Ascending aorta (tissue), 2 donors: Measurements from ENCODE around the gene CELSR1. TPM values are rescaled to one million over a fixed set of nuclear protein-coding genes. Genes with fewer than 3 reads are reported as not detected.

Experiments
- DNase-seq, 2 donors: peaks; one replicate each; pipeline ENCODE4 v3.0.0-alpha.2; 2019; ENCODE audit warnings: low spot score in 2 of 2
- H3K27ac ChIP-seq, 2 donors: fragments of 200-600 bp; sonication (generic); one replicate each; pipeline ENCODE4 v1.5.1; 2016 to 2017; ENCODE audit warnings: mild to moderate bottlenecking in 1 of 2
- H3K27me3 ChIP-seq: fragments of 200-600 bp; sonication (generic); one replicate; pipeline ENCODE4 v1.5.1; 2017
- H3K36me3 ChIP-seq, 2 donors: fragments of 200-600 bp; sonication (generic); one replicate each; pipeline ENCODE4 v1.5.1; 2016
- H3K4me1 ChIP-seq, 2 donors: fragments of 200-600 bp; sonication (generic); one replicate each; pipeline ENCODE4 v1.5.1; 2016 to 2017; ENCODE audit warnings: mild to moderate bottlenecking in 1 of 2
- H3K4me3 ChIP-seq, 2 donors: fragments of 200-600 bp; sonication (generic); one replicate each; pipeline ENCODE4 v1.5.1; 2016 to 2017; ENCODE audit warnings: mild to moderate bottlenecking in 1 of 2
- H3K9me3 ChIP-seq, 2 donors: fragments of 200-600 bp; sonication (generic); one replicate each; pipeline ENCODE4 v1.5.1; 2016
- intact Hi-C: fragments of 100-400 bp; cut with DNase I; formaldehyde crosslinking; loops from one replicate; pipeline ENCODE4 v1.15.1; 2023
- total RNA-seq: library from RNA; depleted of rRNA; stranded (reverse); fragments of >200 nt; gene quantifications from one replicate; pipeline ENCODE4 v1.1.0, GENCODE V29; 2016
- TF ChIP-seq, protein P1 (sequence below), 3 experiments: fragments of 200-600 bp in 2 of 3; fragments of 450-650 bp in 1 of 3; sonication (generic) in 2 of 3; IDR thresholded peaks; one replicate each; pipeline ENCODE4 v1.5.1; 2016 to 2019; ENCODE audit warnings: antibody characterized with exemption in 3 of 3, mild to moderate bottlenecking in 1 of 3, moderate library complexity in 1 of 3

Gene CELSR1
- total RNA-seq, 1 donor from 2014 or later, result 10.5 TPM

DNA sequence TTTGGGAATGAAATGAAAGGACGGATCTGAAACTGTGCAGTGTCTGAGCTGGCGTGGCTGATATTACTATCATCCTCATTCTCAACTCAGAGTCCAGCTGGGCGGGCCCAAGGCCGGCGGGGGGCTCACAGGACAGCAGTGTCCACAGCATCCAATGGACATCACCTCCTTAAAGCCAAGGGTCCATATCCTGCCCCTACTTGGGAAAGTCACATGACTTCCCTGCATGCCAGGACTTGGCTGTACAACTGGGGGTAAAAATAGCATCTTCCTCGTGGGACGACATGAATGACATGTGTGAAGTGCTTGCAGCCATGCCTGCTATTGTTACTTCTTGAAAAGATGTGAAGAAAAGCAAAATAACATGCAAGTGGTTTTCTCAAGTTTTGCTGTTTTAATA lies 119.7 kb downstream of the CELSR1 start:
- H3K4me1 ChIP-seq, result no peaks in the 10 kb centered on the region
- intact Hi-C loops, result no loop called here

DNA sequence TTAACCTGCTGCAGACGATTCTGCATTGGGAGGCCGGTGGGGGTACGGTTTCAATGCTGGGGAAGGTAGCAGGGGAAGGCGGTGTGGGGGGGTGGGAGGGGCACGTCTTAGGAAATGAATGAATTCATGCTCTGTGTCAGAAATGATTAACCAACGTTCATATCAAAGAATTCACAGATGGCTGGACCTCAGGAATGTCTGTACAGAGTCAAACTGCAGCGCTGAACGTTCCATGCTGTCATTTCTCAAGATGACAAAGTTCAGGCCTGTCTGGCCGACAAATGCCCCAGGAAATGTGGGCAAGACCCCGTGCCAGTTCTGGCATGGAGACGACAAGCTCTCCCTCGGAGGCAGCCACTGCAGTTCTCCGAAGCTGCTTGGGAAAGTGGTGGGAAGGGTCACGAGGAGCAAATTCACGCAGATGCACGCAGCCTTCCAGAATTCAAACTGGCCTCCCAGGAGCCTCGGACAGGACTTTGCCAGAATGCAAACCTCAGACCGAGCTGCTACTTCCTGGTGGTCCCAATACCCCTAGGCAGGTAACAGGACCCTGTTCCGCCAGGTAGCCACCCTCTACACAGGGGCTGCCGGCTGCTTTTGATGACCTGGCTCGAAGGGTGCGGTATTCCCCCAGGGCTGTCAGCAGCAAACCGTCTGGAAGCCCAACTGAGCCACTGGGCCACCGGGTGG lies 120.4 kb downstream of the CELSR1 start:
- Histone ChIP-seq H3K4me3 (no peak overlapping the region), H3K27ac (no peak overlapping the region), H3K4me1 (no peaks in the 10 kb centered on the region), H3K9me3 (no peaks in the 10 kb centered on the region), H3K27me3 (no peaks in the 10 kb centered on the region), H3K36me3 (no peaks in the 10 kb centered on the region)
- intact Hi-C loops, result no loop called here
- TF ChIP-seq, protein P1, sequence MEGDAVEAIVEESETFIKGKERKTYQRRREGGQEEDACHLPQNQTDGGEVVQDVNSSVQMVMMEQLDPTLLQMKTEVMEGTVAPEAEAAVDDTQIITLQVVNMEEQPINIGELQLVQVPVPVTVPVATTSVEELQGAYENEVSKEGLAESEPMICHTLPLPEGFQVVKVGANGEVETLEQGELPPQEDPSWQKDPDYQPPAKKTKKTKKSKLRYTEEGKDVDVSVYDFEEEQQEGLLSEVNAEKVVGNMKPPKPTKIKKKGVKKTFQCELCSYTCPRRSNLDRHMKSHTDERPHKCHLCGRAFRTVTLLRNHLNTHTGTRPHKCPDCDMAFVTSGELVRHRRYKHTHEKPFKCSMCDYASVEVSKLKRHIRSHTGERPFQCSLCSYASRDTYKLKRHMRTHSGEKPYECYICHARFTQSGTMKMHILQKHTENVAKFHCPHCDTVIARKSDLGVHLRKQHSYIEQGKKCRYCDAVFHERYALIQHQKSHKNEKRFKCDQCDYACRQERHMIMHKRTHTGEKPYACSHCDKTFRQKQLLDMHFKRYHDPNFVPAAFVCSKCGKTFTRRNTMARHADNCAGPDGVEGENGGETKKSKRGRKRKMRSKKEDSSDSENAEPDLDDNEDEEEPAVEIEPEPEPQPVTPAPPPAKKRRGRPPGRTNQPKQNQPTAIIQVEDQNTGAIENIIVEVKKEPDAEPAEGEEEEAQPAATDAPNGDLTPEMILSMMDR (IDR thresholded peaks at IDR 0.05), result no peak
- no peak for DNase-seq

More for the DNA sequence above, 119.7 kb downstream of the CELSR1 start:
- Histone ChIP-seq H3K9me3 (no peaks in the 10 kb centered on the region), H3K4me3 (no peak overlapping the region), H3K27me3 (no peaks in the 10 kb centered on the region), H3K36me3 (no peaks in the 10 kb centered on the region), H3K27ac (no peak overlapping the region)
- TF ChIP-seq, protein P1 (IDR thresholded peaks at IDR 0.05), result no peak
- DNase-seq, result no peak

DNA sequence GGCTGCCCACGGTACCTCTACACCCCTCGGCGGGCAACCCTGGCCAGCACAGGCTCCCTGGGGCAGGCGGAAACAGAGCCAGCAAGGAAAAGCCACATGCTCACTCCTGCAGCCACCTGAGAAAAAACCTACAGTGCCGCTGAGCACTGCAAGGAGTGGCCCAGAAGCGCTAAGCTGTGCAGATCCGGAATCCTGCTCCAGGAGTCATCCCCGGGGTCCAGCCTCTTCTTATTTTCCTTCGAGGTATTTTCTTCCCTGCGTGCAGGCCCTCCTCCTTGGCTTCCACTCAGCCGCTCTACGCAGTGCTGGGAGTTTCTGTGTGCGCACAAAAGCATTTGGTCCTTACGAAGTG lies 120.9 kb downstream of the CELSR1 start:
- intact Hi-C loops, result no loop called here
- Histone ChIP-seq H3K4me1 (no peaks in the 10 kb centered on the region), H3K9me3 (no peaks in the 10 kb centered on the region), H3K4me3 (no peak overlapping the region), H3K36me3 (no peaks in the 10 kb centered on the region), H3K27me3 (no peaks in the 10 kb centered on the region), H3K27ac (no peak overlapping the region)
- DNase-seq, result no peak
- TF ChIP-seq, protein P1 (IDR thresholded peaks at IDR 0.05), result no peak

DNA sequence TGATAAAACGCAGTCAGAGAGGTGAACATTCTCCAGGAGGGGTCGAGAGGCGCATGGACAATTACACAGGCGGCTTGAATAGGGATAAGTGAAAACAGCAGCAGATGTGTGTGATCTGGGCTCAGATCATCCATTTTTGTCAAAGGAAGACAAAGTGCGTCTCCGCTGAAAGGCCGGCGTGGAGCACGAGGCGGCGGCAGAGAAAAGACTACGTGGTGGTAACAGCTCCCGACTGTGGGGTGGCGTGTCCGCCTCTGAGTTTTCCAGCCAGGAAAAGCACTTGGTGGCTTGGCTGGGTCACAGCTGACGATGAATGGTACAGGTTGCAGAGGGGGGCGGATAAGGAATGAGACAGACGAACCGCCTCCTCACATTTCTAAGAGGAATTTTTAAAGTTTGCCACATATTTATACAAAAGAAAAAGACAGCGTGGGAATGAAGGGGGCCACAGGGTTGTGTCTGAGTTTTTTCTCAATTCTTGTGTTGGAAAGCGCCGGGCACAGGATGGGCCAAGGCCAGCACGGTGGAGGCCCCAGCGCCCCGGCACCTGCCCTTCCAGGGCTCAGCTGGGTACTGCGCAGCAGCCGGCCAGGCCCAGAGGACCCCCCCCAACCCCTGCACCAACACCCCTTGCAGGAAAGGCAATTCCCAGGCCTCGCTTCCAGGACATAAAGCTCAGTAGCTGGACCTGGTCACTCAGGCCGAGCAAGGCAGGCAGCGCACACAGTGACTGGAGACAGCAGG lies 121.5 kb downstream of the CELSR1 start:
- no peaks in the 10 kb centered on the region for H3K27me3 ChIP-seq
- TF ChIP-seq, protein P1 (IDR thresholded peaks at IDR 0.05), result no peak
- no peak overlapping the region for H3K4me3 ChIP-seq
- H3K36me3 ChIP-seq, result no peaks in the 10 kb centered on the region
- H3K9me3 ChIP-seq, result no peaks in the 10 kb centered on the region
- intact Hi-C loops, result no loop called here
- H3K27ac ChIP-seq, result no peak overlapping the region
- H3K4me1 ChIP-seq, result no peaks in the 10 kb centered on the region
- no peak for DNase-seq

DNA sequence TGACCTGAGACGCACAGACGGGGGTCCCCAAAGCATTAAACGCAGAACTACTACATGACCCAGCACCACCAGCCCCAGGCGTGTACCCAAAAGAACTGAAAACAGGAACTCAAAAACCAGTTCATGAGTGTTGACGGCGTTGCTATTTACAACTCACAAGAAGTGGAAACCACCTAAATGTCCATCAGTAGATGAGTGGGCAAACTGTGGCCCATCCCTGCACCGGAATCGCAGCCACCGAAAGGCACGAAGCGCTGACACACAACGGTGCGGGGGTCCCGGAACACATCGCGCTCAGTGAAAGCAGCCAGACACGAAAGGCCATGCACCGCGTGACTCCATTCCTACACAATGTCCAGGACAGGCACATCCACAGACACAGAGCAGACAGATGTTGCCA lies 122.7 kb downstream of the CELSR1 start:
- TF ChIP-seq, protein P1 (IDR thresholded peaks at IDR 0.05), result no peak
- no peaks in the 10 kb centered on the region for H3K4me1 ChIP-seq
- no peak for DNase-seq
- no peaks in the 10 kb centered on the region for H3K36me3 ChIP-seq
- H3K9me3 ChIP-seq, result no peaks in the 10 kb centered on the region
- intact Hi-C loops, result no loop called here
- no peaks in the 10 kb centered on the region for H3K27me3 ChIP-seq
- no peak overlapping the region for H3K27ac ChIP-seq
- H3K4me3 ChIP-seq, result no peak overlapping the region
